IPS-NIHi11 (cell line): ENCODE results near the gene CEP120.
"Not testable (repeated sequence)": the region's sequence is repeated elsewhere in the genome, so short reads cannot be mapped to it uniquely, and the experiment has no call there.

Source experiments
- DNase-seq: peaks from one replicate; pipeline ENCODE4 v3.0.0; 2012; ENCODE audit warnings: mixed read lengths, low spot score

The CEP120 gene

GRCh38 chr5:123387313-123387712 lies 35.9 kb downstream of the CEP120 start:
- DNase-seq = no peak

GRCh38 chr5:123382252-123382651 lies 41.0 kb downstream of the CEP120 start:
- no peak for DNase-seq

GRCh38 chr5:123371575-123372179 lies 51.5 kb downstream of the CEP120 start:
- peak; percentile 77 for DNase-seq

- DNase-seq = no peak
Observed at GRCh38 chr5:123369371-123369968, 53.7 kb downstream of the CEP120 start.

DNA sequence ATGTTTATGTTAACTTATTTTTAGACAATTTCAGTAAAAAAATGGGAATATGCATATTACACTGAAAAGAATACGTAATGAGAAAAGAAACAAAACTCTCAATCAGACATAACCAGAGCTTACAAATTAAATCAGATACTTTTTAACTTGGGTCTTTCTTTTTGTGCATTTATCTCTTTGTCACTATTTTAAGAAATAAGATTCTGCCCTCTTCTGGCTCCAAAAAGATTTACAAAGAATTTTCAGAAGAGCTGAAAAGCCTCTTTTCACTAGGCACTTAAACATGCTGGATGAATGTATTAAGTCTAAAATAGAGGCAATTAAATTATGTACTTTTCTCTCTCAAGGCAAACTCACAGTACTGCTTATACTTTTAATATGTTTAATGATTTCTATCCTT lies 55.5 kb downstream of the CEP120 start:
- no peak for DNase-seq

- no peak for DNase-seq
Observed at GRCh38 chr5:123365156-123365555, 58.0 kb downstream of the CEP120 start.

DNA sequence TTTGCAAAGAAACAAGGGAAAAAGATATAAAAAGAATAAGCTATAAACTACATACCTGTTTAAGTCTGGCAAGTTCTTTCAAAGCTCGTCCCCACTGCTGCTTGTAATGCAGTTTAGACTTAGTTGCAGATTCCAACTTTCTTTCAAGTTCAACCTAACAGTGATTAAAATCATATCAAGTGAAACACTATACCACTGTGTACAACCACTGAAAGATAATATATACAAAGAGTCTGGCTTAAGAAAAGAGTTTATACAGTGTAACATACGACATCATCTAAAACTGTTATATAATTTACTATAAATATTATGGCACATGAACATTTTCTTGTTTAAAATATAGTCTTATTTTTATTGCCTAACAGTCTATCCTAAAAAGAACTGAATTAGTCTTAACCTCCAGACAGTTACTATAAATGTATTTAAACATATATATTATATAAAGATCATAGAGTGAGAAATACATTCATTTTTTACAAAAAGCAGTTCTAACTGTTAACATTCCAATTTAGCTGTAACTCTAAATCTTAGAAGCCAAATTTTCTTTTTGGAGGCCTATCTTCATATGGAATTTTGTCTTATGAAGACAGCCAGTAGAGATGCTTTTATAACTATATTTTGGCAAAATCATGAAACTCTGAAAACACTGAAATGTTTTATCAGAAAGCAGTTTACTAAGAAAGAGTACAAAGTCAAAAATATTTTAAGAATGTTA lies 58.6 kb downstream of the CEP120 start:
- no peak for DNase-seq

GRCh38 chr5:123360910-123361309 lies 62.3 kb downstream of the CEP120 start:
- DNase-seq = no peak

GRCh38 chr5:123360201-123360571 lies 63.0 kb downstream of the CEP120 start:
- DNase-seq = no peak

- DNase-seq = no peak
Observed at GRCh38 chr5:123359454-123360200, 63.6 kb downstream of the CEP120 start.

DNA sequence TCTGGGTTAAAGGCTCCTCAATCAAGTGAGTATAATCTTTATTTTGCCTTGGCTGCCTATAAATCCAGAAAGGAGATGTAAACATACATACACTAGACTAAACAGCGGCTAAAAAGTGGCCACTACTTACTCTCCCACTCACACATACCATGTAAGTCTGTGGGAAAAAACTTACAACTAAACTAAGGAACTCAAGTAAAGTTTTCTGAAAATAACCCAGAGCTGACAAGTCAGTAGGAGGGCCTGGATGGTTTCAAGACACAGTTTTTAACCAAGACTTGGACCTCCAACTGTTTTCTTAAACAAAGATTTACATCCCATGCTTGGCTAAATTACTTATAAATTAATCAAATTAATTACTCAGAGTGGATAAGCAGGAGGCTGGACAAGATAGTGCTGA lies 64.5 kb downstream of the CEP120 start:
- DNase-seq = no peak

GRCh38 chr5:123358304-123358703 lies 64.9 kb downstream of the CEP120 start:
- no peak for DNase-seq

- DNase-seq = no peak
Observed at GRCh38 chr5:123351820-123352219, 71.4 kb downstream of the CEP120 start.

- no peak for DNase-seq
Observed at GRCh38 chr5:123351240-123351639, 72.0 kb downstream of the CEP120 start.

DNA sequence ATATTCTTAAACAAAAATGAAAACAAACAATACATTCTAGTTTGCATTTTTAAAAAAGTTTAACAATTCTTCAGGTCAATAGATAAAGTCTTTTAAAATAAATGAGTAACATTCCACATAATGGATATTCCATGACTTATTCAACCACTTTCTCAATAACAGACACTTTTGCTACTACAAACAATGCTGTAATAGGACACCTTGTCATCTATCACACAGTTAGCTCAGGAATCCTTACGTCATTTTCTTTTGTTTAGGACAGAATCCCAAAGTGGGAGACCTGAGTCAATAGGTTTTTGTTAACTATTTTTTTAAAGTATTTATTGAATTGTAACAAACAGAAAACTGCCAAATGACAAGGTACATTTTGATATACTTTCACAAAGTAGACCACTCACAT lies 72.5 kb downstream of the CEP120 start:
- no peak for DNase-seq

GRCh38 chr5:123344816-123345426 lies 78.3 kb downstream of the CEP120 start:
- DNase-seq = peak; percentile 11

DNA sequence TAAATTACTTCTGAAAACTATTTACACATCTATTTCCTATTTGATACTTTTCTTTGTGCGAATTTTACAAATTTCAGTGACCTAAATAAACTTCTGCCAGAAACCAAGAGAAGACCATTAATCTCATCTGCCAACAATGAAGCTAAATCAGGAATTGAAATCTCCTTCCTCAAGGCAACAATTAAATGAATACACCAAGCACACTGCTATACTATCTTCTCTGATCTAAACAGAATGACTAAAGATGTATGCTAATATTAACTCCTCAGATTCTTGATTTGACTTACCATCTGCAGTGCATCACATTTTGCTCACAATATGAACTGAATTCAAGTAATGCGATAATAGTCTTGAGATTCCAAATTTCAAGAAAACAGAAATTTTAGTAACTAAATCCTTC lies 82.3 kb downstream of the CEP120 start:
- no peak for DNase-seq

- not testable (repeated sequence) for DNase-seq
Observed at GRCh38 chr5:123308377-123308776, 114.8 kb downstream of the CEP120 start.

DNA sequence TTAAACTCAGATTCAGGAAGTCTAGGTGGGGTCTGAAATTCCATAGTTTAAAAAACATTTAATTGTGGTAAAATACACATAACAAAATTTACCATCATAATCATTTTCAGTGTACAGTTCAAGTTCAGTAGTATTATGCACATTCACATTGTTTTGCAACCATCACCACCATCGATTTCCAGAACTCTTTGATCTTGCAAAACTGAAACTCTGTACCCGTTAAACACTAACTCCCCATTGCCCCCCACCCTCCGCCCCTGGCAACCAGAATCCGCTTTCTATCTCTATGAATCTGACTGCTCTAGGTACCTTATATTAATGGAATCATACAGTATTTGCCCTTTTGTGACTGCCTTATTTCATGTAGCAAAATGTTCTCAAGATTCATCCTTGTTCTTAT lies 117.5 kb downstream of the CEP120 start:
- DNase-seq = no peak

GRCh38 chr5:123304777-123305316 lies 118.4 kb downstream of the CEP120 start:
- no peak for DNase-seq

DNA sequence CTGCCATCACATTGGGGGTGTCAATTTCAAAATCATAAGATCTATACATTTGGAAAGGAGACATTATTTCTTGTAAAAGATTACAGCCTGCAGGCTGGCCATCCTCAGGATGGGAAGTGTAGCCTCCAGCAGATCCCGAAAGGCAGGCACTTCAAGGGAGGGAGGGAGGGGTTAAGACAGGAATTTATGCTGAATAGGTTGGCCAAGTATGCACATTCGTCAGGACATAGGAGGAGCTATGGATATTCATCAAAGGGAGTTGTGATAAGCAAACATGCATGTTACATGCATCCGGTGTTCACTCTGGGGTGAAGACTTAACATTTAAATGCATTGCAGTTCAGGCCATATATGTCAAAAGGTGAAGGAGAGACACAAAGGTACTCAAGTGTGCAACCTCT lies 119.4 kb downstream of the CEP120 start:
- DNase-seq = no peak

- DNase-seq = no peak
Observed at GRCh38 chr5:123300266-123300665, 122.9 kb downstream of the CEP120 start.
